Measurements from ENCODE around the gene CACNB4. TPM values are rescaled to one million over a fixed set of nuclear protein-coding genes. Genes with fewer than 3 reads are reported as not detected.

The CACNB4 gene
- total RNA-seq, 2 experiments from 2014 or later, result 0.34 to 0.41 TPM

DNA sequence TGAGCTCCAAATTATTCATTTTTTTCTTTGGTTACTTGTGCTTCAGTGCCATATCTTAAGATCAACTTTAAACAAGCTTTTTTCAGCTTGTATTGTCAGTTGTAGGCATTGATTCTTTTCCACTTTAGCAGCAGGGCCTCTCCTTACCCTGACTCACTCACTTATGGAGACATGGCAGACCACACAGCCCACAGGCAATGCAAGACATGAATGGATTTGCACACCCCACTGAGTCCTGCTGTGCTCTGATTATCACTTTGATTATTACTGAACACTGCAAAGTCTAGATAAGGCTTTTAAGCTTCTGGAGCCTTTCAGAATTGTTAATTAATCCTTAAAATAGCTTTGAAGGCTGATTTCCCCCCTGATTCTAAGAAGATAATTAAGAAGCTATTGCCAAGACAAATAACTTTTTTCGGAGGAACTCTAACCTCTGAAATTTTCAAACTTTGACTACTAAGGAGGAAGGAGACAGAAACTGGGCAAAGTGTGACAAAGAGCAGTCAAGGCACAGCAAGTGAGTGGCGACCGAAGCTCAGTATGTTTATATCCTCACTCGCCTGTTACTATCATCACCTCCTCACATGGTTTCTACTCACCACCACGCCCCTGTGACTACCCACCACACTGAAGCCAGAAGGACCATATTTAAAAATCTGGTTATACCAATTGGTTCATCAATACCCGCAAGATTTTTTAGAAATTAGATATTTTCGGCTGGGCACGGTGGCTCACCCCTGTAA is 43.3 kb downstream of the CACNB4 start:
- Mint-ChIP-seq H3K4me3 (no peak overlapping the region), H3K4me1 (ENCODE audit: low read depth) (peaks cover 2% of the 10 kb centered on the region), H3K36me3 (ENCODE audit: low read depth) (no peaks in the 10 kb centered on the region), H3K9me3 (no peaks in the 10 kb centered on the region), H3K27me3 (no peaks in the 10 kb centered on the region), H3K27ac (no peak overlapping the region)
- TF ChIP-seq, protein P1, sequence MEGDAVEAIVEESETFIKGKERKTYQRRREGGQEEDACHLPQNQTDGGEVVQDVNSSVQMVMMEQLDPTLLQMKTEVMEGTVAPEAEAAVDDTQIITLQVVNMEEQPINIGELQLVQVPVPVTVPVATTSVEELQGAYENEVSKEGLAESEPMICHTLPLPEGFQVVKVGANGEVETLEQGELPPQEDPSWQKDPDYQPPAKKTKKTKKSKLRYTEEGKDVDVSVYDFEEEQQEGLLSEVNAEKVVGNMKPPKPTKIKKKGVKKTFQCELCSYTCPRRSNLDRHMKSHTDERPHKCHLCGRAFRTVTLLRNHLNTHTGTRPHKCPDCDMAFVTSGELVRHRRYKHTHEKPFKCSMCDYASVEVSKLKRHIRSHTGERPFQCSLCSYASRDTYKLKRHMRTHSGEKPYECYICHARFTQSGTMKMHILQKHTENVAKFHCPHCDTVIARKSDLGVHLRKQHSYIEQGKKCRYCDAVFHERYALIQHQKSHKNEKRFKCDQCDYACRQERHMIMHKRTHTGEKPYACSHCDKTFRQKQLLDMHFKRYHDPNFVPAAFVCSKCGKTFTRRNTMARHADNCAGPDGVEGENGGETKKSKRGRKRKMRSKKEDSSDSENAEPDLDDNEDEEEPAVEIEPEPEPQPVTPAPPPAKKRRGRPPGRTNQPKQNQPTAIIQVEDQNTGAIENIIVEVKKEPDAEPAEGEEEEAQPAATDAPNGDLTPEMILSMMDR (IDR thresholded peaks at IDR 0.05), result no peak
- POLR2A ChIA-PET, result no interaction called here
- CTCF ChIA-PET, result interaction anchor here (0.9 to 1.8 kb wide), 5 partner anchors 10 to 580 kb away, joined by 3 to 7 read pairs (median 5); no protein-coding TSS in a partner anchor
- intact Hi-C loops (cut with micrococcal nuclease), result no loop called here
- DNase-seq (no peak), ATAC-seq (no peak)

- intact Hi-C loops (cut with micrococcal nuclease), result no loop called here
- no peak overlapping the region for H3K4me3 Mint-ChIP-seq
- ChIA-PET CTCF (interaction anchor here (0.9 to 1.8 kb wide), 2 partner anchors 9 to 18 kb away, joined by 5 to 7 read pairs; no protein-coding TSS in a partner anchor), POLR2A (no interaction called here)
- peaks cover 2% of the 10 kb centered on the region for H3K4me1 Mint-ChIP-seq (ENCODE audit: low read depth)
- no peaks in the 10 kb centered on the region for H3K27me3 Mint-ChIP-seq
- no peak for DNase-seq
- H3K27ac Mint-ChIP-seq, result no peak overlapping the region
- H3K9me3 Mint-ChIP-seq, result no peaks in the 10 kb centered on the region
- TF ChIP-seq, protein P1 (IDR thresholded peaks at IDR 0.05), result no peak
- no peak for ATAC-seq
- no peaks in the 10 kb centered on the region for H3K36me3 Mint-ChIP-seq (ENCODE audit: low read depth)
These were observed 44.3 kb downstream of the CACNB4 start for GRCh38 chr2:152054593-152054992.

- intact Hi-C loops (cut with micrococcal nuclease), result no loop called here
- H3K4me1 Mint-ChIP-seq (ENCODE audit: low read depth), result peaks cover 2% of the 10 kb centered on the region
- TF ChIP-seq, protein P1 (IDR thresholded peaks at IDR 0.05), result no peak
- no peaks in the 10 kb centered on the region for H3K36me3 Mint-ChIP-seq (ENCODE audit: low read depth)
- DNase-seq, result no peak
- no peak overlapping the region for H3K27ac Mint-ChIP-seq
- CTCF ChIA-PET, result no interaction called here
- H3K4me3 Mint-ChIP-seq, result no peak overlapping the region
- ATAC-seq, result no peak
- H3K9me3 Mint-ChIP-seq, result no peaks in the 10 kb centered on the region
- POLR2A ChIA-PET, result no interaction called here
- peaks cover 4% of the 10 kb centered on the region for H3K27me3 Mint-ChIP-seq
These were observed 47.4 kb downstream of the CACNB4 start for GRCh38 chr2:152051436-152051835.

DNA sequence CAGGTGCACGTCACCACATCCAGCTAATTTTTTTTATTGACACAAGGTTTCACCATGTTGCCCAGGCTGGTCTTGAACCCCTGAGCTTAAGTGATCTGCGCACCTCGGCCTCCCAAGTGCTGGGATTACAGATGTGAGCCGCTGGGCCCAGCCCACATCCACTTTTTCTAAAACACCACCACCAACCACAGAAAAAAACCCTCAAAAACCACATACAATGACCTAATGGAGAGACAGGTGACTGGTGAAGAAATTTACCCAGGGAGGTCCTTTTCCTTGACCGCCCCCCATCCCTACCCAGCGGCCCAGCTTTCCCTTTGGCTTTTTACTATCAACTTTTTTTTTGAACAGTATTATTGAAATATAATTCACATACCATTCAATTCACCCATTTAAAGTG is 47.9 kb downstream of the CACNB4 start:
- no peak overlapping the region for H3K4me3 Mint-ChIP-seq
- intact Hi-C loops (cut with micrococcal nuclease), result no loop called here
- ChIA-PET POLR2A (no interaction called here), CTCF (interaction anchor here (1.2 kb wide), 1 partner anchor 25 kb away, joined by 4 read pairs; no protein-coding TSS in a partner anchor)
- H3K4me1 Mint-ChIP-seq (ENCODE audit: low read depth), result peaks cover 2% of the 10 kb centered on the region
- TF ChIP-seq, protein P1 (IDR thresholded peaks at IDR 0.05), result no peak
- no peak for DNase-seq
- peaks cover 4% of the 10 kb centered on the region for H3K27me3 Mint-ChIP-seq
- no peak for ATAC-seq
- H3K9me3 Mint-ChIP-seq, result no peaks in the 10 kb centered on the region
- H3K36me3 Mint-ChIP-seq (ENCODE audit: low read depth), result no peaks in the 10 kb centered on the region
- H3K27ac Mint-ChIP-seq, result no peak overlapping the region

- ATAC-seq (no peak), DNase-seq (no peak)
- POLR2A ChIA-PET, result no interaction called here
- TF ChIP-seq, protein P1 (IDR thresholded peaks at IDR 0.05), result no peak
- Mint-ChIP-seq H3K9me3 (no peaks in the 10 kb centered on the region), H3K36me3 (ENCODE audit: low read depth) (no peaks in the 10 kb centered on the region), H3K27ac (no peak overlapping the region), H3K4me1 (ENCODE audit: low read depth) (peaks cover 2% of the 10 kb centered on the region), H3K27me3 (peaks cover 4% of the 10 kb centered on the region), H3K4me3 (no peak overlapping the region)
- intact Hi-C loops (cut with micrococcal nuclease), result no loop called here
- CTCF ChIA-PET, result interaction anchor here (1.2 to 1.5 kb wide), 2 partner anchors 13 to 25 kb away, joined by 4 to 6 read pairs; no protein-coding TSS in a partner anchor
These were observed 48.5 kb downstream of the CACNB4 start for GRCh38 chr2:152050341-152050740.
